Cerebellar cortex (tissue), 1 donor: ENCODE data around the gene NUDT9.
A peak's percentile ranks its signal among the peaks of the same experiment; 100 is the strongest.
"Not testable (repeated sequence)": the region's sequence is repeated elsewhere in the genome, so short reads cannot be mapped to it uniquely, and the experiment has no call there.

ENCODE experiments used
- DNase-seq: peaks from one replicate; pipeline ENCODE4 v3.0.0-alpha.2; 2015; ENCODE audit warnings: low spot score

NUDT9 gene

GRCh38 chr4:87462102-87462501 lies 39.7 kb downstream of the NUDT9 start:
- DNase-seq: no peak

GRCh38 chr4:87465739-87466366 lies 43.5 kb downstream of the NUDT9 start:
- DNase-seq: peak; percentile 50

GRCh38 chr4:87469390-87469789 lies 47.0 kb downstream of the NUDT9 start:
- DNase-seq: no peak

GRCh38 chr4:87476934-87477333 lies 54.6 kb downstream of the NUDT9 start:
- no peak for DNase-seq

GRCh38 chr4:87478732-87479250 lies 56.4 kb downstream of the NUDT9 start:
- no peak for DNase-seq

- no peak for DNase-seq
Observed at GRCh38 chr4:87481377-87481776, 59.0 kb downstream of the NUDT9 start.

- not testable (repeated sequence) for DNase-seq
Observed at GRCh38 chr4:87483247-87483646, 60.9 kb downstream of the NUDT9 start.

GRCh38 chr4:87488666-87489065 lies 66.3 kb downstream of the NUDT9 start:
- DNase-seq: not testable (repeated sequence)

- DNase-seq: no peak
Observed at GRCh38 chr4:87489678-87490077, 67.3 kb downstream of the NUDT9 start.

GRCh38 chr4:87490664-87491369 lies 68.4 kb downstream of the NUDT9 start:
- no peak for DNase-seq

- DNase-seq: no peak
Observed at GRCh38 chr4:87491436-87491835, 69.1 kb downstream of the NUDT9 start.

GRCh38 chr4:87491851-87492250 lies 69.5 kb downstream of the NUDT9 start:
- DNase-seq: not testable (repeated sequence)

GRCh38 chr4:87493115-87493514 lies 70.7 kb downstream of the NUDT9 start:
- DNase-seq: no peak

GRCh38 chr4:87497159-87497558 lies 74.8 kb downstream of the NUDT9 start:
- DNase-seq: no peak

GRCh38 chr4:87497578-87497977 lies 75.2 kb downstream of the NUDT9 start:
- DNase-seq: no peak

- DNase-seq: no peak
Observed at GRCh38 chr4:87498446-87498900, 76.1 kb downstream of the NUDT9 start.

- no peak for DNase-seq
Observed at GRCh38 chr4:87499403-87500091, 77.2 kb downstream of the NUDT9 start.

GRCh38 chr4:87500092-87500462 lies 77.7 kb downstream of the NUDT9 start:
- no peak for DNase-seq

- DNase-seq: no peak
Observed at GRCh38 chr4:87502580-87503238, 80.3 kb downstream of the NUDT9 start.

GRCh38 chr4:87505862-87506261 lies 83.5 kb downstream of the NUDT9 start:
- no peak for DNase-seq

GRCh38 chr4:87506974-87507701 lies 84.8 kb downstream of the NUDT9 start:
- no peak for DNase-seq
